ENCODE data around the gene SLC44A3.

GRCh38 chr1:94931254-94931841, 111.2 kb downstream of the SLC44A3 start:
- TF ChIP-seq EP300 (IDR thresholded peaks at IDR 0.05; ENCODE audit: low read depth) (no peak), POLR2A (IDR thresholded peaks at IDR 0.05) (no peak), POLR2AphosphoS5 (IDR thresholded peaks at IDR 0.05) (no peak), CTCF (IDR thresholded peaks at IDR 0.05) (no peak)

Data from transverse colon (tissue), 4 donors.